Limb (tissue), 2 donors: ENCODE data around the gene PPP2R2C.

Experiments
- DNase-seq, 2 donors: peaks; one replicate each; pipeline ENCODE4 v3.0.0-alpha.2; 2016; ENCODE audit errors: extremely low spot score in 2 of 2

Gene PPP2R2C

DNA sequence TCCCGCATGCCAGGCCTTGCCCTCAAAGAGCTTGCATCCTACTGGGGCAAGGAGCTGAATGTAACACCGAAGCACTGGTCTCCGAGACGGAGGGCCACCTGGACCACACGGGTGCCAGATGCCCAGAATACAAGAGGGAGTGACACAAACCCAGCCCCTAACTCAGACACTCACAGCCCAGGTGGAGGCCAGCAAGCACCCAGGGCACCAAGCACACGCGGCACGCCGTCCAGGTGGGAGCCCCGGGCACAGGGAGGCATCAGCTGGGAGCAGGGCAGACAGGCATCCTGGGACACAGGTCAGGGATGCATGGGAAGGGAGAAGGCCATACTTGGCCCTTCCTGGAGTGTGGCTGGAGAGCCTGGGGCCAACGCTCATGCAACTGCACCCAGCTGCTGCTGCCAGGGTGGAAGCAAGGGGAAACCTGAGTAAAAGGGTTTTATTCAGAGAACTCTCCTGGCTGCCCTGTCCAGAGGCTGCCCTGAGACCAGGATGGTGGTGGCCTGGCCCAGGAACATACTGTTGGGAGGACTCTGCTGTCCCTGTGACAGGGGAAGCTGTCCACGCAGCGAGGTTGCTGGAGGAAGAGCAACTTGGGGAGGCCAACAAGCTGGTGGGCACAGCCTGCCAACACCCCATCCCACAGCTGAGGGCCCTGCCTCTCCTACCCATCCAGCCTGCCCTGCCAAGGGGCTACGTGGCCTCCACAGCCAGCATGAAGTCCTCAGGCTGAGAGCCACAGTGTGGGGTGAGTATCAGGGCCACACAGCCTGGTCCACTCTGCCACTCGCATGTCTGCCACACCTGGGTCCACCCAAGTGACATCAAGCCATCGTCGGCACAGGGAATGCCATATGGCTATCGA is 22.2 kb upstream of the PPP2R2C start:
- DNase-seq = no peak

DNA sequence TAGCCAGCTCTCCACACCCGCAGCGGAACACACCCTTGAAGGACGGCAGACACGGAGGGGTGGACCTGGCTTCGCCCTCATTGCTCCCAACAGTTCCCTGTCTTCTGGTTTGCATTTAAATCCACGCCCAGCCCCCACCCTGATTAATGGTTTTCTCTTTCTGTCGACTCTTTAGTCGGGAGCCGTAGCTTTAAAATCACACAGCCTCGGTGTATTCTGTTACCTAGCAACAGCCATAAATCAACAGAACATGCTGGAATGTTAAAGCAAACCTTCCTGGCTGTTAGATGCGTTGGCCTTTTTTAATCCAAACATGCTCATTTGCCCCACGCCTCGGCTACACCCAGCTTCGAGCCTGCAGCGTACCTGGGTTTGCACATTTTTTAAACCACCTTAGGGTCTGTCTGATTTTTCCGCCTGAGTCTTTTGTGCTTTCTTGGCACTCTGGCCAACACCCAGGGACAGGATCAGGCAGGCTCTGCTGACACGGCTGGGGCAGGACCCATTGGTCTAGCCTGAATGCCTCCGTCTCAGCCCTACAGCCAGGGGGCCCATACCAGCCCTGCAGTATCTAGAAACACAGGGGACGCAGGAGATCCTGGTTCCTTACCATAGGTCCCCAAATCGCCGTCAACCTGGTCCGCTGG is 21.4 kb upstream of the PPP2R2C start:
- peak; percentile 42 to 65 for DNase-seq

DNA sequence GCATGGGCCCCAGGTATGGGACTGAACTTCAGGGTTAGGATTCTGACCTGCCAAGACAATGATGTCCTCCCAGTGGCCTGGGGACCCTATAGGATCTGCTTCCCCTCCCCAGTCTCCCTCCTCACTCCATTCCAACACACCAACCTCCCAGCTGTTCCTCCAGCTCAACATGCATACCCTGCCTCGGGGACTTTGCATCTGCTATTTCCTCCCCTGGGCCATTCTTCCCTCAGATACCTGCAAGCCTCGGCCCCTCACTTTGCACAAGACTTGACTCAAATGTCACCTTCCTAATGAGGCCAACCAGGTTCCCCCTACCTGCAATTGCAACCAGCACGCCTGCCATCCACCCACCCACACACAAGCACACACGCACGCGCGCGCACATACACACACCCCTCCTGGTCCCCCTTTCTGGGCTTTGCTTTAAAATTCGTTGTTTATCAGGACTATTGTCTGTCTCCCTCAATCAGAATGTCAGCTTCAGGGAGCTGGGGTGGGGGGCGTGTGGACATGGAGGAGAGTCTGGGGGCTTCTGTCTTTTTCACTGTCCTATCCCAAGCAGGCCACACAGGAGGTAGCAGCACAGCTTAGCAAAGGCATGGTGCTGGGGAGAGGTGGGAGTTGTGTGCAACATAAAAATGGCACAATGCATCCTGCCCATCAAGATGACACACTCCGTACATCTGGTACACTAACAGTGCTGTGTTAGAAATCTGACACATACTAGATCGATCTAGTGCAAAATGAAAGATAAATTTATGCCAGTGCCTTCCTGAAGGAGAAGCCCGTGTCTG is 20.6 kb upstream of the PPP2R2C start:
- DNase-seq = no peak

DNA sequence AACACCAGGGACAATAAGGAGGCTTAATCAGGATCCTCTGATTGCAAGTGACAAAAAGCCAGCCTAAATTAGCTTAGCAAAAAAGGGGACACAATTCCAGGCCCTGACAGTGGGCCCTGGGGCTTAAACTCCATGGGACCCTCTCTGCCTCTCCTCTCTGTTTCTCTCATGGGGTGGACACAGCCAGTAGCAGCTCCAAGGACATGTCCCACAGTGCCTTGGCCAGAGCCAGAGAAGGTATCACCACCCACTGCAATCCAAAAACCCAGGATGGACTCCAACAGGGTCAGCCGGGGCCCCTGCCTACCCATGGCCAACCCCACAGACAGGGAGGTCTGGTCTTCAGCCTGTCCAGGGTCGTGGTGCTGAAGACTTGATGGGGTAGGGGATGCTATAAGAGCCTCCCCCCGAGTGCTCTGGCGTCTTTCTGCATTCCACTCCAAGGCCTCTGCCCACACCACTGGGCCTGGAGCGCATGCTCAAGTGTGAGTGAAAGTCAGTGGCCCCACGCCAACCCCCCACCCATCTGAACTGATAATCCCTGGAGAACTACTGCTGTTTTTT is 19.7 kb upstream of the PPP2R2C start:
- no peak for DNase-seq

DNA sequence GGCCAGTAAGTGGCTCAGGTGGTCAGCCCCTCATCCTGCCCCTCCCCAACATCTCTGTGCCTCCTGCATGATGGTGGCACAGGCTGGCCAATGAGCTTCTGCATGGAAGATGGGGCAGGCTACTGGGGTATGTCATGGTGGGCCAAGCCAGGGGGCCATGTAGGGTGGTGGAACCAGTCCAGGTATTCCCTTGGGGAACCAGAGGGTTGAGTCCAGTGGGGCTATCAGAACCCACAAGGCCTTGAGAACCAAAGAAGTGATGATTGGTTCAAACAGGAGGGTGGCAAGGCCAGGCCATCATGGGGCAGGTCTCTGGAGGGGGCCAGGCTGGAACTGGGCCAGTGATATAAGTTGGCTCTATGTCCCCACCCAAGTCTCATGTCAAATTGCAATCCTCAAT is 18.8 kb upstream of the PPP2R2C start:
- DNase-seq = no peak

DNA sequence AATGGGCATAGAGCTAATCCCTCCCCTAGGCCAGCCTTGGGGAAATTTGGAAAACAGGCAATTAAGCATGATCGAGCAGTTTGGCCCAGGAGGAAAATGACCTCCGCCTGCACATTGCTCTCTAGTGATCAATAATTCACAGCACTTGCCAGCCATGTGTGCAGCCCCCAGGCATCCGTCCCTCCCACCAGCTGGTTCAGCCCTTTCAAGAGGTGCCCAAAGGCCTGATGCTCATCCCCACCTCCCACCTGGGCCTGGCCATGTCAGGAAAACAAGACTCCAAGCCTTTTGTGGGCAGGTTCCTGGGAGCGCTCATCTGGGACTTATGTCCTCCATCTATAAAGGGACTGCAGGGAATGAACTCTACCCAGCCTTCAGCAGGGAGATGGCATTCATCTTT is 17.5 kb upstream of the PPP2R2C start:
- DNase-seq = no peak

DNA sequence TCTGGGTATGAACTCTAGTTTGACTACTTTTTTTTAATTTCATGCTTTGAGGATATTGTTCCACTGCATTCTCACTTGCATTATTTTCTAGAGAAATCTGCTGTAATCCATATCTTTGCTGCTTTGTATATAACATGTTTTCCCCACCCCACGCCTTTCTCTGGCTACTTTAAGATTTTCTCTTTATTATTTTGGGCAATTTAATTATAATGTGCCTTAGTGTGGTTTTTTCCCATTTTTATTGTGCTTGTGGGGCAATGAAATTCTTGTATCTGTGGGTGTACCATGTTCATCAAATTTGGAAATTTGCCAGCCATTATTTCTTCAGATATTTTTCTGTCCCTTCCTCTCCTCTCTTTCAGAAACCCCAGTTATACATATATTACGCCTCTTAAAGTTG is 15.1 kb upstream of the PPP2R2C start:
- DNase-seq = no peak

DNA sequence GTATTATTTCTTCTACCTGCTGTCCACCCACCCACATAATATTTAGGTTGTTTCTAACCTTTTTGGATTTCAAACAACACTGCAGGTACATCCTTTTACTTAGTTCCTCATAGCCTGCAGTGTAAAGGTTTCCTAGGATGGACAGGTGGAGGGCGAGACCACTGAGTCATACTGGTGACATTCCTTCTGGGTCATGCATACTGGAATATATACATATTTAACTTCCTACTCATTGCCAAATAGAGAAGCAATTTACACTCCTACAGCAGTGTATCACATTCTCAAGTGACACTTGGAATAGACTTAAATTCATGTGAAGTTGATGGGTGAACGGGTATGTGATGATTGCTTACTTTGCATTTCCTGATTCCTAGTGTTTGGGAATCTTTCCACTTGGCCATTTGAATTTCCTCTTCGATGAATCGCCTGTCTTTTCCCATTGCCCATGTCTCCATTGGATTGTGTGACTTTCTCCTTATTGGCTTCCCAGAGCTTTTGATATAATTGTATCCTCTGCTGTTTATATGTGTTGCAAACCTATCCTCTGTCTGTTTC is 8.2 kb upstream of the PPP2R2C start:
- no peak for DNase-seq

DNA sequence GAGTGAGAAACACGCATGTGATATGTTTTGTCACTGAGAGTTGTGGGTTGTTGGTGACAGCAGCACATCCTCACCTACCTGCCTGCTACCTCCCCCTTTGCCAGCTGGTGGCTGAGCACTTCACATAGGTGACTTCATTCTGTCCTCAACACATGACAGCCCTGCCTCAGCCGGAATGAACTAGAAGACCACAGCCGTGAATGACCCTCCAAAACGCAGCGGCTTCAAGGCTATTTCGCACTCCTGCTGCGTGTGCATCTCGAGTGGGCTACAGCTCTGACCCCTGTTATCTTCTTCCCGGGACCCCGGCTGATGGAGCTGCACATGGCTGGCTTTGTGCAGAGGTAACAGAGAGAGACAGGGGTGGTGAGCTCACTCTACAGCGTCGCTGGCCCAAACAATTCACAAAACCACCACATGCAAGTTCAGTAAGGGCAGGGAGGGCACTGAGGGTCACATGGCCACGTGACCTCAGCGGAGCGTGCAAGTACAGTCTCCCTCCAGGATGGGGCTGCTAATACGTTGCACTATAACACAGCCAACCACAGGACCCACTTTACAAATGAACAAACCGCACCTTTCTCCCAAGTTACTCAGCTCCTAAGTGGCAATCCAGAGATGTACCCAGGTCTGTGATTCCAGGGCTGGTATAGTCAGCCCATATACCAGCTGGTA is 6.3 kb upstream of the PPP2R2C start:
- DNase-seq = no peak

DNA sequence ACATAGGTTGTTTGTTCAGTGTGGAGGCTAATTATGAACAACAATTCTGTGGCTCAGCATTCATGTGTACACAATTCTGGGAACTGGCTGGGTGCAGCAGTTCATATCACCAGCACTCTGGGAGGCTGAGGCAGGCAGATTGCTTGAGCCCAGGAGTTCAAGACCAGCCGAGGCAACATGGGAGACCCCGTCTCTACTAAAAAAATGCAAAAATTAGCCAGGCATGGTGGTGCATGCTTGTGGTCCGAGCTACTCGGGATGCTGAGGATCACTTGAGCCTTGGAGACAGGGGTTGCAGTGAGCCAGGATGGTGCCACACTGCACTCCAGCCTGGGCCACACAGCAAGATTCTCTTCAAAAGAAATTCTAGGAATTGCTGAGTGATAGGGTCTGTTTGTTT is 4.5 kb upstream of the PPP2R2C start:
- DNase-seq = no peak

DNA sequence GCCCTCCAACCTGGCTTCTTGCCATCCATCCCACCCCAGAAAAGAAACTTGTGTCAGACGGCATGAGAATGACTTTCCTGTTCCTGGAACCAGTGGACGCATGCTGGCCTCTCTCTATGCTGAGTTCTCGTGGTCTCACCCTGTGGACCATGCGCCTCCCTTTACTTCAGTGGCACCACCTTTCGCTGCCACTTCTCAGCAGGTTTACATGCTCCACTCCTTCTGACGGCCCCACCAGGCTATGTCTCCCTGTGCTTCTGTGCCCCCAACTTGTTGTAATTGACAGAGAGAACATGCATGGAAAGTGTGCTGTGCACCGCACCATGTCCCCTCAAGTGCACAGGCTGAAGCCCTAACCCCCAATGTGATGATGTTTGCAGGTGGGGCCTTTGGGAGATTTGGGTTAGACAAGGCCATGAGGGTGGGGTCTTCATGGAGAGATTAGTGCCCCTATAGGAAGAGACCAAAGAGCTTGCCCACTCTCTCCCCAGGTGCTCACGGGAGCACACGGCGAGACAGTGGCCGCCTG is 3.1 kb upstream of the PPP2R2C start:
- no peak for DNase-seq

DNA sequence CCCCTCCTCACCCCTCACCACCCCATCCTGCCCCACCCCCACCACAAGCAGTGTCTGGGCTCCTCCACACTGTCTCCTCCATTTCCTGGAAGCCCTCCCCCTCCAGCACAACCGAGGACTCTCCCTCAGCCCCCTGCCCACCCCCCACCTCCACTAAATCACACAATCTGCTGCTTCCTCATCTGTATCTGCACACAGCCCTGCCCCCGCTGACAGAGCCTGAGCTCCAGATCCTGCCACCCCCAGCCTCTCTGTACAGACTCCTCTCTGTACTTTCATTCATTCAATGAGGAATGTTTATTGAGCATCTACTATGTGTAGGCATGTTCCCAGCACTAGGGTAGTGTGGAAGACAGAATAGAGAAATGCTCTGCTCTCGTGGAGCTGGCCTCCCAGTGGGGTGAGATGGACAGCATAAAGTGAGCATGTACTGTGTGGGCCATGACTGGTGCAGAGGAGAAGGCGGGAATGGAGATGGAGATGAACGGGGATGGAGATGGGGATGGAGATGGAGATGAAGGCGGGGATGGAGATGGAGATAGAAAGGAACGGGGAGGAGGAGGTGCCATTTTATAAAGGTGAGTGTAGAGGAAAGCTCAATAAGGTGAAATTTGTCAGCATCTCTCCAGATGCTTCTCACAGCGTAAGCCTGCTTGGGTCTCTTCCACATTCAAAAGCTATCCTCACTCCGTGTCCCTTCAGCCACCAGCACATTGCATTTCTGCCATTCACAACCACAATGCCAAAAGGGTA is 2.5 kb upstream of the PPP2R2C start:
- no peak for DNase-seq

DNA sequence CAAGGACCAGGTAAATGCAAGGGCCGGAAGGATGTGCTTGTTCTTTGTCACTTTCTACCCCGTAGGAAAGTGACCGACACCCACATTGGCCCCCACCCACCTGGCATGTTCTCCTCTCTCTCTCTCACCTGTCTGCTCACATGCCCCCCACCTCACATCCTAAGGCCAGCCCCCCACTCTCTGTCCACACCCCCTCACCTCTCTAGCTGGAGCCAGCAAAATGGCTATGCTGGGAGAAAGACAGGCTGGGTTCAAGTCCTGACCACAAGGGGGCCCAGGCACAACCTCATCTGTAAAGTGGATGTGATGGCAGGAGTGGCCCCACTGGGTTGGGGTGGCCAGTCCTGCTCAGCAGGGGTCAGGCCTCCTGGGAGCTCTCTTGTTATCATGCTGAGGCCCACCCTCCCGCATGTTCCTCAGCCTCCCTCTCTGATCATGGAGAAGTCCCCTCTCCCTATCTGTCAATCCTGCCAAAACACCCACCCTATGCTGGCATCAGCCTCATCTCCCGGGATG is 1.7 kb upstream of the PPP2R2C start:
- DNase-seq = no peak

DNA sequence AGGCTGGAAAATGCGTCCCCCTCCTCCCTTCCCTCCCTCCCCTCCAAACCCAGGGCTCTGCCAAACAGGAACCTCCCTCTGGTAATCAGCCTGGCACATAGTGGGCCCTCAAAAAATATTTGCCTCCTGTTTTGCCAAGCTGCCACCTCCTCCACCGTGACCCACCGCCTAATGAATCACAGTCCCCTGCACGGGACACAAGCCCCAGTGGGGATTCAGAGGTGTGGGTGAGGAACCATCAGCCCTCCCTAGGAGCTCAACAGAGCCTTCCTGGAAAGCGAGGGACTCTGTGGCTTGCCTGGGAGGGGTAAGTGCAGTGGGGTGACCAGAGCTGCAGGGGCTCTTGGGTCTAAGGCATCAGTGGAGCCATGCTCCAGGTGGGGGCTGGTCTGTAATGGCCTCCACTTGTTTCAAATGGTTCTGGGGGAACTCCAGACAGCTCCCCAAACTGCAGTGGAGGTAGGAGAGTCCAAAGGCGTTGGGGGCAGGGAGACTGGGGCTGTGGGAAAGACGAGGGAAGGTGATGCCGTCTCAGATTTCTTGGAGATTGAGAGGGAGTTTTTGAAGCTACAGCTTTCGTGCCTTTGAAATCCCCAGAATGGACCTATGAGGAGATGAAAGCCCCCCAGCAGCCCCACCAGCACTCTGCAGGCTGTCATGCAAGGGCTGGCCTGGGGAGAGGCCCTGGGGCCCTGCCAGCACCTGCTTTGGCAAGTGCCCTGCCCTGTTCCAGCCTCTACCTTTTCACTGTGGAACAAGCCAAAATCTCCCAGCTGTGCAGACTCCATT is 1.0 kb upstream of the PPP2R2C start:
- no peak for DNase-seq

DNA sequence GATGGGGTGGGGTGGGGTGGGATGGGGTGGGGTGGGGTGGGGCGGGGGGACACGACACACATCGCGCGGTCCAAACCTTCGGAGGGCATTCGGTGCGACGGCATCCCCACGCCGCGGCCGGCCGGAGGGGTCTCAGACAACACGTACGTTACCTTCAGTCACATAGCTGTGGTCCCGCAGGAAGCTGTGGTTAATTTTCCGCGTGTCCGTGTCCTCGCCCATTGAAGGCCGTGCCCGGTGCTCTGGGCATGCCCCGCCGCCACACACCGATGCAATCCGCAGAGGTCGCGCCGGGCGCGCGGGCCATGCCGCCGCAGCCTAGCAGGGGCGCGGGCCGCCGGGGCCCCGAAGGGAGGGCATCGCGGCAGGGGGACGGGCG is 417 bp downstream of the PPP2R2C start:
- DNase-seq = no peak

DNA sequence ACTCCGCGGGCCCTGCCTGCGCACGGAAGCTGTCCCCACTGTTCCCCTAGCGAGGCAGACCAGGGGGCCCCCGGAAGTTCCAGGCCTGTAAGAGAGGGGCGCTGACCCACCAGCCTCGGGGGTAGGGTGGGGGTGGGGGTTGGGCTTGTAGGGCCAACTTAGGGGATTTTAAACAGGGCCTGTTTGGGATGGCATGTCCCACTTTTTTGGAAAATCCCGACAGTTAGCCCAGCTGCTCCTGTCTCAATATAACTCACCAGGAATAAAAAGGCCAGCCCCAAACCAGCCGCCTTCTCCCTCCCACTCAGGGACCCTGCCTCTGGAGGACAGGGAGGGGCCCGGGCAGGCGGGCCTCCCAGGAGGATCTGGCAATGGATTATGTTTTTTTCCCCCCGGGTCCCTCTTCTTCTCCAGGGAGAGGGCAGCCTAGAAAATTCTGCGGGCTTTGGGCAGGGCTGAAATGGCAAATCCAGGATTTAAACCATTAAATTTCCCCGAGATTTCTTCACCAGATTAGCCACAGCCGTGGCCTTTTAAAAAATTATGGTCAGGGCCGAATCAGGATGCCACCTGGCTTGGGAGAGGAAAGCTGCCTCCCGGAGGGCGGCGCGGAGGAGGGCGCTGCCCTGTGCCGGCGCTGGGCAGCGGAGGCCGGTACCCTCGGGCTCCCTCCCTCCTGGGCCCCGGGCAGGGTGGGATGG is 957 bp downstream of the PPP2R2C start:
- no peak for DNase-seq

DNA sequence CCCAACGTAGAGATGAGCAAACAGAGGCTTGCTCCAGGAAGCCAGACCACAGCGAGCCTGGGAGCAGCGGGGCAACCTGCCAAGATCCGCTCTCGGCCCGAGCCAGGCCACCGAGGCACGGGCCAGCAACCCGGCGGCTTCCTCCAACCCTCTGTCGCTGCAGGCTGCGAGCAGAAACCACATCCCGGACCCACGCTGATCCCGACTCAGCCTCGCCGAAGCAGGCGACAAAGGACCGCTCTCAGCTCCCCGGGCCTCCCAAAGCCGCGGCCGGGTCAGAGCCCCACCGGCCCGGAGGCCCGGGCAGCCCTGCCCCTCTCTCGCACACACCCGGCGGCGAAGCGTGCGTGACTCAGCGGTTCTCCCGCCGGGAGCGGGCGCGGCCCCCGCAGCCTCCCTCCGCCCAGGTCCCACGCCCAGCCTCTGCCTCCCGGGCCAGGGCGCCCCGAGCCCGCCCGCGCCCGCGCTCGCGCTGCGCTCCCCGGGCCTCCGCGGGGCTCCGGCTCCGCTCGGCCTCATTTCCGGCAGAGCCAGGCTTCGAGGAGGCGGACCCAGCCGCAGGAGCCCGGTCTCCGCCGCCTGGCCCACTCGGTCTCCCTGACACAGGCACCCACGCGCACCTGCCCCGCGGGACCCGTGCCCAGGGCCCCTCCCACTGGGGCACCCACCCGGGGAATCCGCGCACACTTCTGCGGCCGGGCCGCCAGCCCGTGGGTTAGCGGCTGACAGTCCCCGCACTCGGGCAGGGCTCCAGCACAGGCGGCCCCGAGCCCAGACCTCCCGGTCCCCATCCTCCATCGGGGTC is 1.7 kb downstream of the PPP2R2C start:
- DNase-seq = no peak
